GM15510 (cell line): ENCODE data around the gene SAP130.

Experiments
- POLR2A ChIP-seq: IDR thresholded peaks from 3 replicates; pipeline ENCODE4 v1.6.1; 2011; ENCODE audit warnings: borderline replicate concordance; ENCODE audit not compliant: insufficient read length; ENCODE audit errors: extremely low read depth

SAP130 gene

GRCh38 chr2:128027801-128028667 is at the start of gene SAP130:
Gene SAP130, minus strand, starts transcription at chr2:128028059. Its CDS starts 1,767 bp downstream, at chr2:128026292.
- peak; percentile 50 for TF ChIP-seq POLR2A

- TF ChIP-seq POLR2A, result no peak
These were observed 48.7 kb upstream of the SAP130 start for GRCh38 chr2:128076461-128077106.

GRCh38 chr2:128073278-128073677 is 45.4 kb upstream of the SAP130 start:
- TF ChIP-seq POLR2A, result no peak

DNA sequence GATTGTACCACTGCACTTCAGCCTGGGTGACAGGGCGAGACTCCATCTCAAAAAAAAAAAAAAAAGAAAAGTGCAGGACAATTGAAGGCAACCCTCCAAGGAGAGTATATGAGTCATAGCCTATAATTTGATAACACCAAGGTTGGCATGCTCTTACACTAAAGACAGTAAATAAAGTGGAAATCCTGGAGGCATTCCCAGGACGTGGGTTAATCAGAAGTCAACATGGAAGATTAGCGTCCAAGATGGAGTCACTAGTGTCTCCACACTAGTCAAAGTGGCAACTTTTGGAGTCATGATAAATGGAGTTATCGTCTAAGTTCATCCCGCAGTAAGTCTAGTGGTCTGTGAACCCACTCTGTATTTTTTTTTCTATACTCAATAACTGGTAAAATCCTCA is 41.9 kb upstream of the SAP130 start:
- no peak for TF ChIP-seq POLR2A

DNA sequence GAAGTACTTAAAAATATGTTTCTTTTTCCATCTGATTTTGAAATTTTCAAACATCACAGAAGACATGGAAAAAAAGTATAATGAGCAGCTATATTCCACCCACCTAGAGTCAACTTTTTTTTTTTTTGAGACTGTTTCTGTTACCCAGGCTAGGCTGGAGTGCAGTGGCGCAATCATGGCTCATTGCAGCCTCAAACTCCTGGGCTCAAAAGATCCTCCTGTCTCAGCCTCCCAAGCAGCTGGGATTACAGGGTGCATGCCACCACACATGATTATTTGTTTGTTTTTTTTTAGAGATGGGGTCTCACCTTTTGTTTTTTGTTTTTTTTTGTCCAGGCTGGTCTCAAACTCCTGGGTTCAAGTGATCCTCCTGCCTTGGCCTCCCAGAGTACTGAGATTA is 36.5 kb upstream of the SAP130 start:
- TF ChIP-seq POLR2A, result no peak

- TF ChIP-seq POLR2A, result no peak
These were observed 34.7 kb upstream of the SAP130 start for GRCh38 chr2:128062571-128062970.

GRCh38 chr2:128058114-128058513 is 30.3 kb upstream of the SAP130 start:
- no peak for TF ChIP-seq POLR2A

GRCh38 chr2:128057334-128057733 is 29.5 kb upstream of the SAP130 start:
- no peak for TF ChIP-seq POLR2A

DNA sequence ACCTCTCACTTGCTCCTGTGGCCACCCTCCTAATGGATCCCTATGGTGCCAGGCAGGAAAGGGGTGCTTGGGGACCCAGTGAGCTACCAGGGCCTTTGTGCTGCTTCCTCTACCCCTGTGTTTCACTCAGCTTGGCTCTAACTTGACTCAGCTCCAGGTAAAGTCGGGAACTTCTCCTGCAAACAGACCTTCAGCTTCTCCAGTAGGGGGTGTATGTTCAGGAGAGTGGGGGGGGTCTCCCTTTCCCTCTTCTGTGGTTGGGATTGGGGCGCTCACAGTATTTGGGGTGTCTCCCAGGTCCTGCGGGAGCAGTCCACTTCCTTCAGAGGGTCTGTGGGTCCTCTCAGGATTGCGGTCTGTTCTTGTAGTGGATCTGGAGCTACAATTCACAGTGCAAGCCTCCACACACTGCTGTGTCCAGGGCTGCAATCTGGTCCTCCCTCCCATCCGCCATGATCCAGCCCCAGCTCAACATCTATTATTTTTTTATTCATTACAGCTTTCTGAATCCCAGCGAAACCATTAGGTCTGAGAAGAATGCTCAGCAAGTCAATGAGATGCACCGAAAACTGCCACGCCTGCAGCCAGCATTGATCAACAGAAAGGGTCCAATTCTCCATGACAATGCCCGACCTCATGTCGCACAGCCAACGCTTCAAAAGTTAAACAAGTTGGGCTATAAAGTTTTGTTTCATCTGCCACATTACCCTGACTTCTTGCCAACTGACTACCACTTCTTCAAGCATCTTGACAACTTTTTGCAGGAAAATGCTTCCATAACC is 26.4 kb upstream of the SAP130 start:
- no peak for TF ChIP-seq POLR2A

GRCh38 chr2:128053331-128053730 is 25.5 kb upstream of the SAP130 start:
- TF ChIP-seq POLR2A, result no peak

DNA sequence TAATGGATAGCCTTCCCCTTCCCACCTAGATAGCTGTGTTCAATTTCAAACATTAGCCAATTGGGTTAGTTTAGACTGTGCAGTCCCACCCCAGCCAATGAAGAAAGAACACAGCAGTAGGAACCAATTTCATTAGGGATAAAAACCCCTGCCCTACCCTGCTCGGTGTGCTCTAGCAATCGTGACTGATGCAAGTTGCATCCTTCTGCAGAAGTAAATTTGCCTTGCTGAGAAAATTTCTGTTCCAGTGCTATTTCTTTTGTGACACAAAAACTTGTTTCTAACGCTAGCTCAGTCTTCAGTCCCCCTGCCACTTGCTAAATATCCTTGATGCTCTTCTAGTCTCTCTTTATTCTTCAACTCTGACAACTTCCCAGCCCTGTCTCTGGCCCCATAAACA is 15.2 kb upstream of the SAP130 start:
- no peak for TF ChIP-seq POLR2A

DNA sequence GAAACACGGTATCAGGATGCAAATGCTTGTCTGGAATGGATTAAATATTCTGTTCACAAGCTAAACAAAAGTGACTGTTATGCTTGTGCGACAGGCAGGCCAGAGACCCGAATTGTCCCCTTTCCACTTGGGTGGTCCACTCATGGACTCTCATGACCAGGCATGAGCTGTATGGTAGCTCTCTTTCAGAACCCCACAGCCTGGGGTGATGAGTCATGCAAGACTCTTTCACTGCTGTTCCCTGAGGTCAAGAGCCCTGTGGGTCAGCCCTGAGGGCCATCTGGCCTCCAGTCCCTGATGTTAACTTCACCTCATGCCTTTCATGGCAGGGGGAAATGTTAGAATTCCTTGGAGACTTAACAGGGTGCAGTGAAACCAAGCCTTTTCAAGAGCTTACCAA is 13.7 kb upstream of the SAP130 start:
- TF ChIP-seq POLR2A, result no peak

DNA sequence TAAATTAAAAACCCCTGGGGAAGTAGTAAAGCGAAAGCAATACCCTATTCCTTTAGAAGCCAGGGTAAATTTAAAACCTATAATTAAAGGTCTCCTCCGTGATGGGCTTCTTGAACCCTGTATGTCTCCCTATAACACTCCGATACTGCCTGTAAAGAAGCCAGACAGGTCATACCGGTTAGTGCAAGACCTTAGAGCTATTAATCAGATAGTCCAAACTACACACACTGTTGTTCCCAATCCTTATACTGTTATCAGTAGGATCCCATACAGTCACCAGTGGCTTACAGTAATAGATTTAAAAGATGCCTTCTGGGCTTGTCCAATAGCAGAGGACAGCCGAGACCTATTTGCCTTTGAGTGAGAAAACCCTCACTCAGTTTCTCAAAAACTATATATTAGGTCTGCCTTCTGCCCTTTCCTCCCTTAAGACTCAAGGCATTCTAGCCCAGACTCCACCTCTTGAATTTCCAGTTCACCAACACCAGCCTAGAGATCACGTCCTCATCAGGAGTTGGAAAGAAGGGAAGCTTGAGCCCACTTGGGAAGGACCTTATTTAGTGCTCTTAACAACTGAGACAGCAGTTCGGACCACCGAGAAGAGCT is 12.4 kb upstream of the SAP130 start:
- no peak for TF ChIP-seq POLR2A

- TF ChIP-seq POLR2A, result no peak
These were observed 11.7 kb upstream of the SAP130 start for GRCh38 chr2:128039535-128039934.

- no peak for TF ChIP-seq POLR2A
These were observed 10.6 kb upstream of the SAP130 start for GRCh38 chr2:128038411-128038810.
